NCI-H1092 treated with DMSO at 0.1 percent for 48 hours (cell line): Measurements from ENCODE around the gene CYTH2.

Experiments used
- DNase-seq: peaks from one replicate; lab custom pipeline; 2025; lab: John Stamatoyannopoulos, UW

CYTH2 gene

DNA sequence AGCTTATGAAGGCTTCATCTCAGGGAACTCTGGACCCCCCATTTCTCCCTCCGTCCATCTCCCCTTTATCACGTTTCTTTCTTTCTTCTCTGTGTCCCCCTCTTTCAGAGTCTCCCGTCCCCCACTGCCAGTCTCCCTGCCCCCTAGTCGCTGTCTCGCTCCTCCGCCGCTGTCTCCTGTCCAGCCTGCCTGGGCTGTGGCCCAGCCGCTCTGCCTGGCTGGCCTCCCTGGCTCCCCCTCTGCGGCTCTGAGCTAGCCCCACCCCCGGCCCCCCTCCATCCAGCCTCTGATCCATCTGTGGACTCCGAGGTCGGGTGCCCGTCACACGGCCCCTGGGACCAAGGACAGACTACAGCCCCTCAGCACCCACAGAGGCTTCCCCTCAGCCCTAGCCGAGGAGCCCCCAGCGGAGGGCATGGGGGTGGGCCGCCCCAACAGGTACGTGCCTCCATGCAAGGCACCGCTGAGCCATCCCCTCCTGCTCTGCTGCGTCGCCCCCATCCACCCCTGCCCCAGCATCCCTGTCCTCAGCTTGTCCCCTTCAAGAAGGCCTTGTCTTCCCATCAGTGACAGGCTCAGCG is 14.9 kb upstream of the CYTH2 start:
- no peak for DNase-seq

DNA sequence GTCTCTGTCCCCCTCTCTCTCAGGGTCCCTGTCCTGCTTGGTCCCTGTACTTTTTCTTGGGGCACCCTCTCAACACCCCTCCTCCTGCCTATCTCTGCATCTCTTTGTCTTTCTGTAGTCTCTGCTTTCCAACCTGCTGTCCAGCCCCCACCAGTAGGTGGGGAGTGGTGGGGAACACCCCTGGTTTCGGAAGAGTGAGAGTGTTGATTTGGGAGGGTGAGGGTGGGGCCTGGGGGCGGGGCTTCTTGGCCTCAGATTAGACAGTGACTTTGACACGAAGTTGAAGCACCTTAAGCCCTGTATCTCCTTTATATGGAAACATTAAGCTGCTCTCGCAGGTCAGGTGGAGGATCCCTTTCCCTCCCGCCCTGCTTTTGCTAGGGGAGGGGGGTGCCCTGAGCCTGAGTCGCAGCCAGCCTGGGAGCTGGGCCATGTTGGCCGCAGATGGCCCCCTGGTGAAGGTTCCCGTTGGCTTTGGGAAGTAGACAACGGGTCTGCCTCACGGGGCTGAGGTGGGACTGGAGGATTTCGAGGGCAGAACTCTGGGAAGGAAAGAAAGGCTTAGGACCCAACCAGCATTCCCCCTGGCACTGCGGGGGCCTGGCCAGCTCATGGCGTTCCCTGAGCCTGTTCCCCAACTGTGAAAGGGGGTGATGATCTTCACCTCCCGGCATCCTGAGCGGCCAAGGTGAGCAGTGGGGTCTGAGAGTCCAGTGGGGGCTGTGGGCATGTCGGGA is 13.8 kb upstream of the CYTH2 start, which contains the start of gene KCNJ14:
TSS of gene KCNJ14 (plus strand) at position 404 of the 737 bp plus-strand sequence. CDS start 6,151 bp downstream, outside the sequence.
- no peak for DNase-seq

GRCh38 chr19:48455908-48456562 is 13.1 kb upstream of the CYTH2 start:
- DNase-seq: no peak

- DNase-seq: no peak
Observed at GRCh38 chr19:48456864-48457263, 12.3 kb upstream of the CYTH2 start.

- DNase-seq: no peak
Observed at GRCh38 chr19:48458016-48458415, 11.2 kb upstream of the CYTH2 start.

DNA sequence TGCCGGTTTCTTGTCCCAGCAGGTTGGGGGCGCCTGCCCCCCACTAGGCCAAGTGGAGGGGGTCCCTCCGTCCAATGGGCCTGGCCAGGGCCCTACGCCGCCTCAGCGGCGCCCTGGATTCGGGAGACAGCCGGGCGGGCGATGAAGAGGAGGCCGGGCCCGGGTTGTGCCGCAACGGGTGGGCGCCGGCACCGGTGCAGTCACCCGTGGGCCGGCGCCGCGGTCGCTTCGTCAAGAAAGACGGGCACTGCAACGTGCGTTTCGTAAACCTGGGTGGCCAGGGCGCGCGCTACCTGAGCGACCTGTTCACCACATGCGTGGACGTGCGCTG is 7.6 kb upstream of the CYTH2 start:
- DNase-seq: no peak

DNA sequence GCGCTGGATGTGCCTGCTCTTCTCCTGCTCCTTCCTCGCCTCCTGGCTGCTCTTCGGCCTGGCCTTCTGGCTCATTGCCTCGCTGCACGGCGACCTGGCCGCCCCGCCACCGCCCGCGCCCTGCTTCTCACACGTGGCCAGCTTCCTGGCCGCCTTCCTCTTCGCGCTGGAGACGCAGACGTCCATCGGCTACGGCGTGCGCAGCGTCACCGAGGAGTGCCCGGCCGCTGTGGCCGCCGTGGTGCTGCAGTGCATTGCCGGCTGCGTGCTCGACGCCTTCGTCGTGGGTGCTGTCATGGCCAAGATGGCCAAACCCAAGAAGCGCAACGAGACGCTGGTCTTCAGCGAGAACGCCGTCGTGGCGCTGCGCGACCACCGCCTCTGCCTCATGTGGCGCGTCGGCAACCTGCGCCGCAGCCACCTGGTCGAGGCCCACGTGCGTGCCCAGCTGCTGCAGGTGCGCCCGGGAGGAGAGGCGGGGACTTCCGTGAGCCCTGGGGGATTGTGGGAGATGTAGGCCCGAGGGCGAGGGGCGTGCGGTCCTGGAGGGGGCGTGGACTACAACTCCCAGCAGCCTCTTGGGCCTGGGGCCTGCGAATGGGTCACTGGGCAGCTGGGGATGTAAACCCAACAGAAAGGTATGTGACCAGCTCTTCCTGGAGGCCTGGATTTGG is 7.0 kb upstream of the CYTH2 start:
- DNase-seq: no peak

DNA sequence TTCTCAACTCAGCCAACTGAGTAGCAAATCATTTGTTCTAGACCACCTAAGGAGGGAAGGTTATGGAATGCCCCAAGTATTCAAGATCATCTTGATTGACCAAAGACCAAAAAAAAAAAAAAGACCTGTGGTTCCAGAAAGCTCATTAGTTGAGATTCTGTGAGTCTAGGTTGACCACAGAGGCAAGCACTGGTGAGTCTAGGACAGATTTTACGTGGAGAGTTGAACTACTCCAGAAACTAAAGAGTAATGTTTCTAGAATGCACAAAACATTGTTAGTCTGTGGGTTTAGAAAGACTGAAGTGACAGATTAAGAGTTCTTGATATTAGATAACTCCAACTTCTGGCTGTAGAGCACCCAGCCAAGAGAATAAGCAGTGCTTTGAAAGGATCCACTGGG is 4.0 kb upstream of the CYTH2 start:
- no peak for DNase-seq

- DNase-seq: peak; percentile 48
Observed at GRCh38 chr19:48466561-48467325, 2.4 kb upstream of the CYTH2 start.

- peak; percentile 98 for DNase-seq
Observed at GRCh38 chr19:48468772-48469288, 339 bp upstream of the CYTH2 start.

- DNase-seq: no peak
Observed at GRCh38 chr19:48469934-48470680, 938 bp downstream of the CYTH2 start.

DNA sequence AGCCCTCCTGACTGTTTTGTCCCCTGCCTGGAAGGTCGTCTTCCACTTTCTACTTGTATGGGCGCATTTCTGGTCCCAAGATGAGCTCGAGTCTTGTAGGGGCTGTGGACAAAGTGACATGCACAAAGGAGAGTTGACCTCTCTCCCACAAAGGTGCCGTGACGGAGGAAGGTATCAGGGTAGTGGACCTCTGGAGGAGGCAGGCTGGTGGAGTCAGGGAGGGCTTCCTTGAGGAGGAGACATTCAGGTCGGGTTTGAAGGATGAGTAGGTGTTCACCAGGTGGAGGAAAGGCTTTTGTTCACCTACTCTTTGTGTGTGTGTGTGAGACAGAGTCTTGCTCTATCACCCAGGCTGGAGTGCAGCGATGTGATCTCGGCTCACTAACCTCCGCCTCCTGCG is 1.7 kb downstream of the CYTH2 start:
- no peak for DNase-seq

GRCh38 chr19:48471836-48472235 is 2.7 kb downstream of the CYTH2 start:
- no peak for DNase-seq

- no peak for DNase-seq
Observed at GRCh38 chr19:48473161-48473966, 4.2 kb downstream of the CYTH2 start.

GRCh38 chr19:48474084-48474592 is 5.0 kb downstream of the CYTH2 start:
- no peak for DNase-seq

DNA sequence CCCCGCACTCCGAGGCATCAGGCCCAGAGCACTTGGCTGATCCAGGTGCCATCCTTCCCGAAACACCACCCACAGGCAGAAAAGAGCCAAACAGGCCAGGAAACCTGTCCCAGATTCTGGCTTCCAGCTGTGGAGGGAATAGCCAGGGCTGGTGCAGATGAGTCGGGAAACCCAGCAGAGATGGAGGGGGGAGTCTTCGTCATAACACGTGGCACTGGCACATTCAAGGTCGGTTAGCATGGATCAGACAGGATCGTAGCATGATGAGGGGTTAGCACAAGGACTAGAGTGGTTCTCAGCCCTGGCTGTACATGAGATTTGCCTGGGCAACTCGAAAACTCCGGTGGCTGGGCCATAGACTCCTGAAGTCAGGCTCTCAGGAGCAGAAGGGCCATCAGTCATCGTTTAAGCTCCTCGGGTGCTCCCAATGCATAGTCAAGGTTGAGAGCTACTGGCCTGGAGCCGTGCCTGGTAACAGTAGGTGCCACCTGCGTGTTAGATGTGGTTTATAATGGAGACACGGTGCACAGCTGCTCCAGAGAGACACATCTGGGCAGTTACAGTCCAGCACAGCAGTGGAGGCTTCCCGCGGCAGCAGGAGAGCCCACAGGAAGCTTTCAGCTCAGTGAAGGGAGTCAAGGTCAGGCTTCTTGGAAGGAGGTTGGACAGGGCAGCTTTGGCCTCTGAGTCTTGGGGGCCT is 6.3 kb downstream of the CYTH2 start:
- no peak for DNase-seq

GRCh38 chr19:48476176-48476575 is 7.0 kb downstream of the CYTH2 start:
- no peak for DNase-seq

- no peak for DNase-seq
Observed at GRCh38 chr19:48477067-48477685, 8.0 kb downstream of the CYTH2 start.
